HG03575 (cell line): ENCODE results near the gene ZNF716.
"Not testable (repeated sequence)": the region's sequence is repeated elsewhere in the genome, so short reads cannot be mapped to it uniquely, and the experiment has no call there.

Experiments
- ATAC-seq: cut with Tn5 transposase; IDR thresholded peaks from one replicate; pipeline ENCODE4 v1.9.1; 2021; ENCODE audit not compliant: unreplicated experiment, insufficient number of reproducible peaks, low FRiP score; ENCODE audit errors: extremely low read depth

Gene ZNF716

GRCh38 chr7:57449904-57450303, at the start of gene ZNF716:
TSS of gene ZNF716 (plus strand) at chr7:57450177. CDS start at chr7:57450289, 112 bp downstream.
- ATAC-seq = no peak

GRCh38 chr7:57400531-57401155, 49.3 kb upstream of the ZNF716 start:
- ATAC-seq = no peak

- ATAC-seq = not testable (repeated sequence)
Observed at GRCh38 chr7:57403051-57403450, 46.9 kb upstream of the ZNF716 start.

GRCh38 chr7:57403601-57404342, 46.2 kb upstream of the ZNF716 start:
- ATAC-seq = no peak

GRCh38 chr7:57404343-57404966, 45.5 kb upstream of the ZNF716 start:
- ATAC-seq = no peak

- no peak for ATAC-seq
Observed at GRCh38 chr7:57404967-57405421, 45.0 kb upstream of the ZNF716 start.

- ATAC-seq = no peak
Observed at GRCh38 chr7:57407125-57407524, 42.9 kb upstream of the ZNF716 start.

- no peak for ATAC-seq
Observed at GRCh38 chr7:57412168-57412567, 37.8 kb upstream of the ZNF716 start.

GRCh38 chr7:57412618-57413017, 37.4 kb upstream of the ZNF716 start:
- no peak for ATAC-seq

GRCh38 chr7:57413529-57414398, 36.2 kb upstream of the ZNF716 start:
- no peak for ATAC-seq

- ATAC-seq = no peak
Observed at GRCh38 chr7:57414415-57414814, 35.6 kb upstream of the ZNF716 start.

- no peak for ATAC-seq
Observed at GRCh38 chr7:57414852-57415251, 35.1 kb upstream of the ZNF716 start.

GRCh38 chr7:57415326-57415725, 34.7 kb upstream of the ZNF716 start:
- ATAC-seq = no peak

GRCh38 chr7:57415730-57416129, 34.2 kb upstream of the ZNF716 start:
- no peak for ATAC-seq

- ATAC-seq = no peak
Observed at GRCh38 chr7:57416601-57417358, 33.2 kb upstream of the ZNF716 start.

- ATAC-seq = no peak
Observed at GRCh38 chr7:57417736-57418135, 32.2 kb upstream of the ZNF716 start.

- ATAC-seq = no peak
Observed at GRCh38 chr7:57423768-57424167, 26.2 kb upstream of the ZNF716 start.

GRCh38 chr7:57424515-57425238, 25.3 kb upstream of the ZNF716 start:
- ATAC-seq = no peak
